HepG2 (cell line): ENCODE data around the gene CTDSP2. TPM values are rescaled to one million over a fixed set of nuclear protein-coding genes. Genes with fewer than 3 reads are reported as not detected.

Experiments used
- ATAC-seq: fragments of 200-7000 bp; cut with Tn5 transposase; 3 replicates; pipeline ENCODE4 v1.9.1; 2020; ENCODE audit warnings: mild to moderate bottlenecking, moderate library complexity
- BruUV-seq: library from RNA; stranded (reverse); fragments of 400-500 nt; replicated peaks from 2 replicates; lab custom pipeline; 2021; lab: Mats Ljungman, UMichigan
- CTCF ChIA-PET: fragments of 300-600 bp; formaldehyde crosslinking; extraction: SDS; loops from one replicate; lab custom pipeline; 2021; ENCODE audit warnings: low total read pairs, inconsistent platforms, low intra/inter-chr PET ratio; lab: Yijun Ruan, JAX
- POLR2A ChIA-PET: fragments of 350-600 bp; sonication (Branson Sonifier 250); formaldehyde crosslinking; loops from one replicate; lab custom pipeline; 2020; ENCODE audit warnings: antibody characterized with exemption, inconsistent platforms; lab: Yijun Ruan, JAX
- DNase-seq: peaks from one replicate; pipeline ENCODE4 v3.0.0-alpha.2; 2015; ENCODE audit warnings: low spot score
- FAIRE-seq: peaks from 3 replicates; lab custom pipeline; 2011; peaks lifted over from hg19 to GRCh38; lab: Jason Lieb, UNC
- H2AFZ ChIP-seq: one replicate; pipeline ENCODE4 v1.6.1; 2011; ENCODE audit warnings: low read length, inconsistent platforms
- H3K27ac ChIP-seq: fragments of 300-600 bp; 3 replicates; pipeline ENCODE4 v1.8.0; 2011; ENCODE audit warnings: mixed run types, mild to moderate bottlenecking, mixed read lengths, low read length, inconsistent platforms; ENCODE audit not compliant: insufficient read depth; ENCODE audit errors: extremely low read length
- H3K27me3 ChIP-seq, 2 experiments: fragments of 200-600 bp in 1 of 2; 2 replicates in 1 of 2; 3 replicates in 1 of 2; pipeline versions ENCODE4 v1.6.0 to v1.8.0; 2011; ENCODE audit warnings: low read length in 2 of 2, mild to moderate bottlenecking in 2 of 2, moderate library complexity in 2 of 2, inconsistent platforms in 1 of 2; ENCODE audit not compliant: insufficient read depth in 2 of 2, control insufficient read depth in 1 of 2
- H3K36me3 ChIP-seq, 2 experiments: fragments of 200-600 bp in 1 of 2; replicated peaks in 1 of 2; 2 replicates in 1 of 2; 3 replicates in 1 of 2; pipeline versions ENCODE4 v1.5.1 to v1.8.0; 2011; ENCODE audit warnings: low read length in 2 of 2, inconsistent platforms in 1 of 2; ENCODE audit not compliant: insufficient read depth in 2 of 2, control insufficient read depth in 1 of 2
- H3K4me1 ChIP-seq: 2 replicates; pipeline ENCODE4 v1.5.1; 2012; ENCODE audit warnings: low read length, inconsistent platforms; ENCODE audit not compliant: insufficient read depth
- H3K4me2 ChIP-seq: 2 replicates; pipeline ENCODE4 v1.6.0; 2011; ENCODE audit warnings: low read depth, low read length, inconsistent platforms
- H3K4me3 ChIP-seq, 3 experiments: fragments of 200-600 bp in 1 of 3; sonication (generic), shearing (Covaris generic) in 1 of 3; replicated peaks in 1 of 3; 2 replicates each; pipeline ENCODE4 v1.5.1; 2011 to 2016; ENCODE audit warnings: low read length in 3 of 3, inconsistent platforms in 2 of 3, low read depth in 2 of 3, mild to moderate bottlenecking in 2 of 3, control low read depth in 1 of 3, mixed read lengths in 1 of 3; ENCODE audit not compliant: insufficient read depth in 1 of 3
- H3K79me2 ChIP-seq: one replicate; pipeline ENCODE4 v1.6.1; 2011; ENCODE audit warnings: low read length, inconsistent platforms; ENCODE audit not compliant: insufficient read depth
- H3K9ac ChIP-seq: 2 replicates; pipeline ENCODE4 v1.6.0; 2011; ENCODE audit warnings: mild to moderate bottlenecking, low read depth, low read length, inconsistent platforms; ENCODE audit not compliant: insufficient read depth
- H3K9me3 ChIP-seq: 2 replicates; pipeline ENCODE4 v1.5.1; 2012; ENCODE audit warnings: mild to moderate bottlenecking, low read length
- H4K20me1 ChIP-seq: 2 replicates; pipeline ENCODE4 v1.6.0; 2011; ENCODE audit warnings: inconsistent platforms, mild to moderate bottlenecking, low read length, moderate library complexity; ENCODE audit not compliant: insufficient read depth
- BORCS8-MEF2B ChIP-seq: sonication (generic); formaldehyde crosslinking; IDR thresholded peaks from 2 replicates; pipeline ENCODE4 v1.8.0; 2022; ENCODE audit warnings: mild to moderate bottlenecking, missing genetic modification reagents
- CCAR2 ChIP-seq: fragments of 200-400 bp; formaldehyde crosslinking; optimal IDR thresholded peaks from 2 replicates; pipeline ENCODE3; 2018; ENCODE audit warnings: low read depth, mild to moderate bottlenecking, low read length, moderate library complexity
- EP300 ChIP-seq, 3 experiments: sonication (generic) in 1 of 3; formaldehyde crosslinking in 1 of 3; IDR thresholded peaks; 2 replicates each; pipeline versions ENCODE4 v1.5.1 to v1.6.1; 2011 to 2020; ENCODE audit warnings: low read depth in 2 of 3, low read length in 2 of 3, borderline replicate concordance in 1 of 3, improper control_type of control experiment in 1 of 3, mild to moderate bottlenecking in 1 of 3, missing genetic modification reagents in 1 of 3, moderate library complexity in 1 of 3
- FOXA1 ChIP-seq, 2 experiments: fragments of 450-650 bp in 1 of 2; sonication (generic) in 1 of 2; formaldehyde crosslinking in 1 of 2; IDR thresholded peaks; 2 replicates each; pipeline versions ENCODE4 v1.4.0 to v1.6.1; 2016 to 2020; ENCODE audit warnings: missing genetic modification reagents in 1 of 2
- HNRNPL ChIP-seq: fragments of 200-400 bp; formaldehyde crosslinking; IDR thresholded peaks from 2 replicates; pipeline ENCODE4 v1.6.1; 2017; ENCODE audit warnings: mild to moderate bottlenecking, low read depth, low read length
- MAF1 ChIP-seq: sonication (generic); formaldehyde crosslinking; IDR thresholded peaks from 2 replicates; pipeline ENCODE4 v1.5.0; 2020; ENCODE audit warnings: missing genetic modification reagents, borderline replicate concordance
- MXD4 ChIP-seq: IDR thresholded peaks from 2 replicates; pipeline ENCODE4 v1.6.1; 2016; ENCODE audit warnings: mild to moderate bottlenecking, missing biosample characterization, missing genetic modification reagents
- NKX3-1 ChIP-seq: sonication (generic); formaldehyde crosslinking; IDR thresholded peaks from 2 replicates; pipeline ENCODE4 v1.5.0; 2020; ENCODE audit warnings: missing genetic modification reagents
- TBP ChIP-seq: sonication (generic); formaldehyde crosslinking; IDR thresholded peaks from 2 replicates; pipeline ENCODE4 v1.5.0; 2020; ENCODE audit warnings: missing genetic modification reagents
- ZBTB25 ChIP-seq: IDR thresholded peaks from 2 replicates; pipeline ENCODE4 v1.6.1; 2018; ENCODE audit warnings: missing genetic modification reagents
- ZBTB39 ChIP-seq: sonication (generic); formaldehyde crosslinking; IDR thresholded peaks from 2 replicates; pipeline ENCODE4 v1.5.0; 2020; ENCODE audit warnings: missing genetic modification reagents
- ZFP37 ChIP-seq: sonication (generic); formaldehyde crosslinking; IDR thresholded peaks from 2 replicates; pipeline ENCODE4 v1.4.0; 2020; ENCODE audit warnings: missing genetic modification reagents, borderline replicate concordance
- ZMYM2 ChIP-seq: sonication (generic); formaldehyde crosslinking; IDR thresholded peaks from 2 replicates; pipeline ENCODE4 v1.8.0; 2022; ENCODE audit warnings: mild to moderate bottlenecking, missing genetic modification reagents
- ZNF280D ChIP-seq: sonication (generic); formaldehyde crosslinking; IDR thresholded peaks from 2 replicates; pipeline ENCODE4 v1.5.1; 2020; ENCODE audit warnings: mild to moderate bottlenecking, missing genetic modification reagents
- ZNF367 ChIP-seq: sonication (generic); formaldehyde crosslinking; IDR thresholded peaks from 2 replicates; pipeline ENCODE4 v1.4.0; 2020; ENCODE audit warnings: missing genetic modification reagents, borderline replicate concordance
- ZNF776 ChIP-seq: sonication (generic); formaldehyde crosslinking; IDR thresholded peaks from 2 replicates; pipeline ENCODE4 v1.4.0; 2020; ENCODE audit warnings: mild to moderate bottlenecking, missing genetic modification reagents
- ZZZ3 ChIP-seq: sonication (generic); formaldehyde crosslinking; IDR thresholded peaks from 2 replicates; pipeline ENCODE4 v1.4.0; 2020; ENCODE audit warnings: missing genetic modification reagents, mild to moderate bottlenecking, borderline replicate concordance
- WGBS: methylation state at CpG from one replicate; pipeline ENCODE4 v1.1.6; 2017; ENCODE audit warnings: low lambda C conversion rate; 5-methylcytosine and 5-hydroxymethylcytosine counted together
- in situ Hi-C: cut with HindIII; loops from 2 replicates; pipeline ENCODE4 v1.10.0; 2017; ENCODE audit warnings: low pct_unique_long_range_greater_than_20kb; ENCODE audit not compliant: extremely low pct_ligation_motif_present
- intact Hi-C: fragments of 100-400 bp; cut with micrococcal nuclease; formaldehyde crosslinking; loops from one replicate; pipeline ENCODE4 v1.10.0; 2022; ENCODE audit not compliant: unreplicated experiment
- polyA plus RNA-seq, 8 experiments: library from polyadenylated mRNA; depleted of rRNA in 3 of 8; stranded (reverse) in 7 of 8; unstranded in 1 of 8; fragments of >200 nt; fragmentation: Illumina TruSeq in 4 of 8; extraction: Trizol in 4 of 8; gene quantifications; 2 replicates each; pipeline versions ENCODE4 v1.2.1 to v1.2.3, GENCODE V29; 2011 to 2016; ENCODE audit warnings: low read depth in 4 of 8, missing spikeins in 1 of 8, mixed read lengths in 1 of 8; ENCODE audit not compliant: insufficient read depth in 1 of 8
- total RNA-seq, 5 experiments: library from RNA; depleted of rRNA; stranded (reverse); fragments of >200 nt; fragmentation: Illumina TruSeq; extraction: Trizol; gene quantifications; 2 replicates each; pipeline ENCODE4 v1.2.3, GENCODE V29; 2016; ENCODE audit warnings: low read depth in 1 of 5

CTDSP2 gene
- total and polyA plus RNA-seq, 2 of the 13 experiments (the other 11 are each of a cell fraction or from before 2014, with no cell fraction given): 38.1 to 82.5 TPM

GRCh38 chr12:57891542-57892228 is 45.2 kb upstream of the CTDSP2 start:
- in situ Hi-C loops: no loop called here
- H3K4me1 ChIP-seq: peaks cover 63% of the 10 kb centered on the region
- no peak for TF ChIP-seq MAF1 (CRISPR knock-in tag)
- TF ChIP-seq ZNF776 (CRISPR knock-in tag): no peak
- TF ChIP-seq HNRNPL: no peak
- no peak for TF ChIP-seq ZBTB39 (CRISPR knock-in tag)
- no peak for TF ChIP-seq NKX3-1 (CRISPR knock-in tag)
- no peak for TF ChIP-seq CCAR2
- no peak for TF ChIP-seq FOXA1 (IDR thresholded peaks at IDR 0.05)
- TF ChIP-seq FOXA1 (CRISPR knock-in tag; IDR thresholded peaks at IDR 0.05): no peak
- no peak for TF ChIP-seq ZFP37
- TF ChIP-seq MXD4 (CRISPR knock-in tag): no peak
- no peak for TF ChIP-seq BORCS8-MEF2B (CRISPR knock-in tag)
- no peak for TF ChIP-seq EP300 (IDR thresholded peaks at IDR 0.05; ENCODE audit: low read depth in 2 of 2, low read length in 2 of 2)
- no peak for TF ChIP-seq EP300 (CRISPR knock-in tag; IDR thresholded peaks at IDR 0.05; ENCODE audit: borderline replicate concordance)
- no peak for TF ChIP-seq ZZZ3 (CRISPR knock-in tag)
- no peak for TF ChIP-seq ZNF367
- TF ChIP-seq ZNF280D: no peak
- TF ChIP-seq TBP (CRISPR knock-in tag): no peak
- TF ChIP-seq ZBTB25 (CRISPR knock-in tag): no peak
- TF ChIP-seq ZMYM2: no peak

More at GRCh38 chr12:57891542-57892228, 45.2 kb upstream of the CTDSP2 start:
- FAIRE-seq: no peak
- Histone ChIP-seq H3K4me2 (no peak overlapping the region), H3K36me3 (no peaks in the 10 kb centered on the region), H3K79me2 (no peaks in the 10 kb centered on the region), H4K20me1 (no peaks in the 10 kb centered on the region), H3K27ac (no peak overlapping the region), H2AFZ (no peak overlapping the region), H3K9ac (no peak overlapping the region), H3K27me3 (peaks cover 10 to 67% of the 10 kb centered on the region in 2 experiments; a peak in 4 of 5 replicates), H3K9me3 (no peaks in the 10 kb centered on the region), H3K4me3 (no peak overlapping the region)
- CTCF ChIA-PET: no interaction called here
- 69% methylated on average over 6 of the region's 6 CpGs for WGBS
- ATAC-seq: no peak
- no TSS peak for BruUV-seq
- intact Hi-C loops: no loop called here
- no peak for DNase-seq
- POLR2A ChIA-PET: no interaction called here
